ENCODE results near the gene CLDN18. TPM values are rescaled to one million over a fixed set of nuclear protein-coding genes. Genes with fewer than 3 reads are reported as not detected.

Gene CLDN18
- total and polyA plus RNA-seq, 2 donors (not counting 3 experiments of a cell fraction or from before 2014, with no cell fraction given), result not detected

DNA sequence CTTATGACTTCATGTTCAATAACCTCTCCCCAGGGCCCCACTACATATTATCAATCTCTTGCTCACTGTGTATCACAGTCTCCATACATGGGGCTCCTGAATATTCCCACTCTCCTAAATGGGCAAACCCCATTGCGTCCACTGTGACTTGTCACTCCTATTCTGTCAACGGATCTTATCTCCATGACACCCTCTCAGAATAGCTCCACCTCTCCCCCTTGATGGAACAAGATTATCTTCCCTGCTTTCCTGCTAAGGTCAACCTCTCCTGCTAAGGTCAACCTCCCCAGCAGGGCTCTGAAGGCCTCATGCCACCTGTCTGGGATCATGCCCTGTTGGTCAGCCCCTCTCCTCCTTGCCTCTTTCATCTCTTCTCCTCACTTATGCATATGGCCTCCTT is 1.8 kb downstream of the CLDN18 start:
- BruUV-seq (replicated peaks), result no TSS peak
- dilution Hi-C loops (cut with MboI; ENCODE audit: extremely low pct_ligation_motif_present, low sequenced_read_pairs), result no loop called here
- CTCF ChIA-PET, result no interaction called here

DNA sequence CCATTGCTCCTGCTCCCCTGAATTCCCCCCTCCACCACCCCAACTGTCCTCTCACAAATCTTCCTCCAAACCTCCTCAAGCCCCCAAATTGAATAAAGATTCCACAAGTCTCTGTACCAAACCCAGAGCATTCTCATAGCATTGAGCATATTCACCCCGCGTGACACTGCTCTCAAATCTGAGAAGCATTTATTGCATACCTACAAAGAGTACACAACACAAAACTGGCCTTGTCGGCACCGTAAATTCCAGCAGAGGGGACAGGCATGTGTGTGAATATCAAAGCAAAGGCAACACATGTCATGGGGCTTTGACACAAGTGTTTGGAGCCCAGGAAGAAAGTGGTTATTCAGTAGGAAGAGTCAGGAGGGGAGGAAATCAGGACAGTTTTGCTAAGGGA is 2.6 kb downstream of the CLDN18 start:
- ChIA-PET CTCF (no interaction called here), POLR2A (no interaction called here)
- no peaks in the 10 kb centered on the region for H3K9me1 ChIP-seq (replicated peaks; ENCODE audit: control insufficient read depth, extremely low read depth, insufficient read depth, low read length)
- no peaks in the 10 kb centered on the region for H4K20me1 ChIP-seq (replicated peaks; ENCODE audit: control insufficient read depth, extremely low read depth, insufficient read depth, low read length)
- no peak for DNase-seq (ENCODE audit: low read depth, low spot score)
- no peak overlapping the region for H3K4me2 ChIP-seq (ENCODE audit: insufficient read depth, low read length)
- no peak overlapping the region for H3K27ac ChIP-seq (ENCODE audit: insufficient read depth, low read depth, low read length)
- no peak for TF ChIP-seq JUN (IDR thresholded peaks at IDR 0.05; ENCODE audit: borderline replicate concordance, insufficient read depth, insufficient read length, low read depth)
- no peak for TF ChIP-seq GATA2 (IDR thresholded peaks at IDR 0.05; ENCODE audit: insufficient read depth, insufficient read length, low read depth, low read length)
- TF ChIP-seq, protein P1, sequence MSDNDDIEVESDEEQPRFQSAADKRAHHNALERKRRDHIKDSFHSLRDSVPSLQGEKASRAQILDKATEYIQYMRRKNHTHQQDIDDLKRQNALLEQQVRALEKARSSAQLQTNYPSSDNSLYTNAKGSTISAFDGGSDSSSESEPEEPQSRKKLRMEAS (IDR thresholded peaks at IDR 0.05; ENCODE audit: insufficient read depth, insufficient read length), result no peak
- TF ChIP-seq MYC (IDR thresholded peaks at IDR 0.05; ENCODE audit: low read depth, low read length), result no peak
- TF ChIP-seq POLR2A (IDR thresholded peaks at IDR 0.05; ENCODE audit: low read depth, low read length), result no peak
- no peak for TF ChIP-seq FOS (IDR thresholded peaks at IDR 0.05; ENCODE audit: borderline replicate concordance, insufficient read depth, low read length)
- TF ChIP-seq EZH2 (IDR thresholded peaks at IDR 0.05; ENCODE audit: borderline replicate concordance, low read depth, low read length, severe bottlenecking), result no peak
- TF ChIP-seq POLR2AphosphoS5 (IDR thresholded peaks at IDR 0.05; ENCODE audit: insufficient read depth, low read depth, low read length), result no peak
- no peak for TF ChIP-seq CTCF (IDR thresholded peaks at IDR 0.05; ENCODE audit: extremely low read depth in 1 of 2, insufficient read depth in 1 of 2, low read depth in 1 of 2, low read length in 2 of 2)
- H2AFZ ChIP-seq (ENCODE audit: low read depth, low read length), result no peak overlapping the region
- H3K4me3 ChIP-seq (replicated peaks in 1 of 3; ENCODE audit: insufficient read depth in 1 of 3, low read depth in 1 of 3, low read length in 3 of 3), result no peak overlapping the region
- FAIRE-seq, result no peak
- no TSS peak for BruUV-seq (replicated peaks)
- intact Hi-C loops (cut with micrococcal nuclease), result no loop called here
- no peaks in the 10 kb centered on the region for H3K27me3 ChIP-seq (ENCODE audit: control insufficient read depth in 2 of 2, insufficient read depth in 2 of 2, low read length in 2 of 2)
- no peaks in the 10 kb centered on the region for H3K79me2 ChIP-seq (ENCODE audit: control insufficient read depth, insufficient read depth, low read length)
- dilution Hi-C loops (cut with MboI; ENCODE audit: extremely low pct_ligation_motif_present, low sequenced_read_pairs), result no loop called here
- H3K9ac ChIP-seq (replicated peaks; ENCODE audit: extremely low read depth, insufficient read depth, low read length), result no peak overlapping the region
- H3K9me3 ChIP-seq (replicated peaks; ENCODE audit: control insufficient read depth, insufficient read depth, low read length), result no peaks in the 10 kb centered on the region
- H3K4me1 ChIP-seq (ENCODE audit: control insufficient read depth, extremely low read depth, insufficient read depth, low read length), result no peaks in the 10 kb centered on the region
- no peaks in the 10 kb centered on the region for H3K36me3 ChIP-seq (ENCODE audit: control insufficient read depth in 2 of 2, extremely low read depth in 1 of 2, insufficient read depth in 2 of 2, low read length in 2 of 2)

More for the DNA sequence above, 1.8 kb downstream of the CLDN18 start:
- FAIRE-seq (no peak), DNase-seq (ENCODE audit: low read depth, low spot score) (no peak)
- Histone ChIP-seq H3K27me3 (ENCODE audit: control insufficient read depth in 2 of 2, insufficient read depth in 2 of 2, low read length in 2 of 2) (no peaks in the 10 kb centered on the region), H3K4me1 (ENCODE audit: control insufficient read depth, extremely low read depth, insufficient read depth, low read length) (no peaks in the 10 kb centered on the region), H3K4me2 (ENCODE audit: insufficient read depth, low read length) (no peak overlapping the region), H3K4me3 (replicated peaks in 1 of 3; ENCODE audit: insufficient read depth in 1 of 3, low read depth in 1 of 3, low read length in 3 of 3) (no peak overlapping the region), H3K36me3 (ENCODE audit: control insufficient read depth in 2 of 2, extremely low read depth in 1 of 2, insufficient read depth in 2 of 2, low read length in 2 of 2) (no peaks in the 10 kb centered on the region), H3K27ac (ENCODE audit: insufficient read depth, low read depth, low read length) (no peak overlapping the region), H3K9me1 (replicated peaks; ENCODE audit: control insufficient read depth, extremely low read depth, insufficient read depth, low read length) (no peaks in the 10 kb centered on the region), H3K79me2 (ENCODE audit: control insufficient read depth, insufficient read depth, low read length) (no peaks in the 10 kb centered on the region), H2AFZ (ENCODE audit: low read depth, low read length) (no peak overlapping the region), H3K9me3 (replicated peaks; ENCODE audit: control insufficient read depth, insufficient read depth, low read length) (no peaks in the 10 kb centered on the region), H3K9ac (replicated peaks; ENCODE audit: extremely low read depth, insufficient read depth, low read length) (no peak overlapping the region), H4K20me1 (replicated peaks; ENCODE audit: control insufficient read depth, extremely low read depth, insufficient read depth, low read length) (no peaks in the 10 kb centered on the region)
- POLR2A ChIA-PET, result no interaction called here
- intact Hi-C loops (cut with micrococcal nuclease), result no loop called here
- no peak for TF ChIP-seq GATA2 (IDR thresholded peaks at IDR 0.05; ENCODE audit: insufficient read depth, insufficient read length, low read depth, low read length)
